K562 (cell line): ENCODE results near the gene UBASH3B. TPM values are rescaled to one million over a fixed set of nuclear protein-coding genes. Genes with fewer than 3 reads are reported as not detected.

Experiments used
- ATAC-seq: fragments of 200-7000 bp; cut with Tn5 transposase; 3 replicates; pipeline ENCODE4 v1.9.1; 2020; ENCODE audit warnings: moderate library complexity
- BruUV-seq: library from RNA; stranded (reverse); fragments of 400-500 nt; replicated peaks from 2 replicates; lab custom pipeline; 2021; lab: Mats Ljungman, UMichigan
- CTCF ChIA-PET: fragments of 300-600 bp; formaldehyde crosslinking; extraction: SDS; loops from one replicate; lab custom pipeline; 2021; ENCODE audit warnings: low intra/inter-chr PET ratio; lab: Yijun Ruan, JAX
- POLR2A ChIA-PET: fragments of 300-600, 350-650 bp; sonication (Branson Sonifier 250); formaldehyde crosslinking; extraction: SDS; loops from one replicate; lab custom pipeline; 2021; ENCODE audit warnings: antibody characterized with exemption, inconsistent platforms; lab: Yijun Ruan, JAX
- DNase-seq, 4 experiments: peaks; one replicate each; pipeline versions ENCODE4 v3.0.0 to v3.0.0-alpha.2; 2011 to 2018; ENCODE audit warnings: low spot score in 3 of 4, mixed read lengths in 3 of 4; ENCODE audit errors: extremely low read depth in 1 of 4
- FAIRE-seq: peaks from 2 replicates; lab custom pipeline; 2011; peaks lifted over from hg19 to GRCh38; lab: Jason Lieb, UNC
- H2AFZ ChIP-seq: 2 replicates; pipeline ENCODE4 v1.6.0; 2011; ENCODE audit warnings: low read depth, low read length, control low read depth, inconsistent platforms
- H3K27ac ChIP-seq: fragments of 200-600 bp; 3 replicates; pipeline ENCODE4 v1.8.0; 2011; ENCODE audit warnings: low read depth, mild to moderate bottlenecking, control low read depth, inconsistent platforms, low read length, moderate library complexity, mixed read lengths; ENCODE audit errors: extremely low read depth
- H3K27me3 ChIP-seq, 2 experiments: fragments of 300-600 bp in 1 of 2; 2 replicates in 1 of 2; 3 replicates in 1 of 2; pipeline versions ENCODE4 v1.6.0 to v1.8.0; 2011; ENCODE audit warnings: inconsistent platforms in 2 of 2, low read length in 2 of 2, mild to moderate bottlenecking in 1 of 2, mixed read lengths in 1 of 2, moderate library complexity in 1 of 2; ENCODE audit not compliant: control insufficient read depth in 2 of 2, insufficient read depth in 2 of 2
- H3K36me3 ChIP-seq: fragments of 300-600 bp; 3 replicates; pipeline ENCODE4 v1.8.0; 2011; ENCODE audit warnings: mild to moderate bottlenecking, low read length, inconsistent platforms; ENCODE audit not compliant: control insufficient read depth, insufficient read depth
- H3K4me1 ChIP-seq, 2 experiments: fragments of 200-600 bp in 1 of 2; replicated peaks in 1 of 2; 2 replicates in 1 of 2; 3 replicates in 1 of 2; pipeline versions ENCODE4 v1.5.1 to v1.8.0; 2011; ENCODE audit warnings: inconsistent platforms in 2 of 2, low read length in 2 of 2, mild to moderate bottlenecking in 1 of 2, mixed read lengths in 1 of 2, moderate library complexity in 1 of 2; ENCODE audit not compliant: control insufficient read depth in 2 of 2, insufficient read depth in 2 of 2
- H3K4me2 ChIP-seq: 2 replicates; pipeline ENCODE4 v1.6.1; 2011; ENCODE audit warnings: low read length, control low read depth, inconsistent platforms, mixed read lengths; ENCODE audit not compliant: insufficient read depth
- H3K4me3 ChIP-seq: fragments of 200-600 bp; sonication (generic), shearing (Covaris generic); 2 replicates; pipeline ENCODE4 v1.5.1; 2016; ENCODE audit warnings: control low read depth, inconsistent platforms
- H3K79me2 ChIP-seq: fragments of 200-600 bp; 3 replicates; pipeline ENCODE4 v1.8.0; 2011; ENCODE audit warnings: low read length, inconsistent platforms; ENCODE audit not compliant: control insufficient read depth, insufficient read depth
- H3K9ac ChIP-seq, 2 experiments: 2 replicates each; pipeline versions ENCODE4 v1.6.0 to v1.6.1; 2011; ENCODE audit warnings: low read depth in 2 of 2, low read length in 2 of 2, control low read depth in 1 of 2, inconsistent platforms in 1 of 2, mild to moderate bottlenecking in 1 of 2, mixed read lengths in 1 of 2; ENCODE audit not compliant: insufficient read depth in 1 of 2
- H3K9me1 ChIP-seq: one replicate; pipeline ENCODE4 v1.6.0; 2011; ENCODE audit warnings: inconsistent platforms, mild to moderate bottlenecking, low read length, moderate library complexity; ENCODE audit not compliant: control insufficient read depth, insufficient read depth
- H3K9me3 ChIP-seq: replicated peaks from 2 replicates; pipeline ENCODE4 v1.5.1; 2011; ENCODE audit warnings: low read depth, low read length, inconsistent platforms; ENCODE audit not compliant: control insufficient read depth, insufficient read depth
- H4K20me1 ChIP-seq: replicated peaks from 2 replicates; pipeline ENCODE4 v1.6.1; 2011; ENCODE audit warnings: low read length, inconsistent platforms, mixed read lengths; ENCODE audit not compliant: control insufficient read depth, insufficient read depth
- BCOR ChIP-seq: fragments of 450-650 bp; IDR thresholded peaks from 2 replicates; pipeline ENCODE4 v1.6.1; 2016
- FOXA3 ChIP-seq, 2 experiments: fragments of 450-650 bp in 1 of 2; sonication (generic) in 1 of 2; formaldehyde crosslinking; IDR thresholded peaks in 1 of 2; conservative IDR thresholded peaks in 1 of 2; 2 replicates each; pipeline versions ENCODE4 v1.4.0 to v1.8.0; 2020 to 2022; ENCODE audit warnings: mild to moderate bottlenecking in 2 of 2, missing genetic modification reagents in 1 of 2
- HNRNPL ChIP-seq: fragments of 200-400 bp; formaldehyde crosslinking; IDR thresholded peaks from 2 replicates; pipeline ENCODE4 v1.6.1; 2017; ENCODE audit warnings: low read depth, mild to moderate bottlenecking, low read length
- HNRNPUL1 ChIP-seq: fragments of 200-400 bp; formaldehyde crosslinking; IDR thresholded peaks from 2 replicates; pipeline ENCODE4 v1.6.1; 2017; ENCODE audit warnings: low read length
- MAFG ChIP-seq: fragments of 450-650 bp; conservative IDR thresholded peaks from 2 replicates; pipeline ENCODE4 v1.6.1; 2016; ENCODE audit warnings: missing genetic modification characterization, missing compliant biosample characterization
- MTA1 ChIP-seq: fragments of 450-650 bp; IDR thresholded peaks from 2 replicates; pipeline ENCODE4 v1.6.1; 2017; ENCODE audit warnings: borderline replicate concordance
- NFRKB ChIP-seq: fragments of 450-650 bp; IDR thresholded peaks from 2 replicates; pipeline ENCODE4 v1.6.1; 2016; ENCODE audit warnings: low read depth
- PHF21A ChIP-seq: fragments of 450-650 bp; IDR thresholded peaks from 2 replicates; pipeline ENCODE4 v1.6.1; 2017; ENCODE audit warnings: low read depth, borderline replicate concordance
- POLR2A ChIP-seq: fragments of 450-650 bp; conservative IDR thresholded peaks from 2 replicates; pipeline ENCODE4 v1.6.1; 2016
- PPARD ChIP-seq: fragments of 250-450 bp; sonication (Bioruptor Pico); IDR thresholded peaks from 2 replicates; pipeline ENCODE4 v1.8.0; 2022; ENCODE audit warnings: inconsistent platforms, mild to moderate bottlenecking, moderate library complexity
- RAD21 ChIP-seq, 2 experiments: fragments of 250-450 bp in 1 of 2; fragments of 450-650 bp in 1 of 2; sonication (Bioruptor Pico) in 1 of 2; formaldehyde crosslinking in 1 of 2; IDR thresholded peaks in 1 of 2; conservative IDR thresholded peaks in 1 of 2; 2 replicates each; pipeline versions ENCODE4 v1.4.0 to v1.8.0; 2020 to 2022; ENCODE audit warnings: mild to moderate bottlenecking in 2 of 2, moderate library complexity in 1 of 2
- SRSF3 ChIP-seq: fragments of 200-400 bp; formaldehyde crosslinking; IDR thresholded peaks from 2 replicates; pipeline ENCODE4 v1.6.1; 2016; ENCODE audit warnings: mild to moderate bottlenecking, low read length, moderate library complexity; ENCODE audit not compliant: insufficient read depth
- TCF7L2 ChIP-seq: fragments of 150-350 bp; IDR thresholded peaks from 2 replicates; pipeline ENCODE4 v1.6.1; 2016; ENCODE audit warnings: low read depth, mild to moderate bottlenecking, low read length, moderate library complexity
- ZNF780A ChIP-seq: fragments of 250-450 bp; sonication (Bioruptor Pico); IDR thresholded peaks from 2 replicates; pipeline ENCODE4 v1.5.0; 2021; ENCODE audit warnings: mild to moderate bottlenecking
- WGBS: fragments of 100-300 bp; shearing (Covaris generic); methylation state at CpG from one replicate; pipeline ENCODE4 v1.1.6; 2016; ENCODE audit warnings: low coverage, mixed read lengths; ENCODE audit not compliant: insufficient coverage; ENCODE audit errors: missing lambda C conversion rate; 5-methylcytosine and 5-hydroxymethylcytosine counted together
- in situ Hi-C: fragments of 300-500 bp; cut with MboI; formaldehyde crosslinking; loops from 4 replicates; pipeline ENCODE4 v1.15.0; 2018; ENCODE audit warnings: inconsistent platforms, mixed read lengths
- intact Hi-C: fragments of 100-400 bp; cut with micrococcal nuclease; formaldehyde crosslinking; loops from 2 replicates; pipeline ENCODE4 v1.14.2; 2022
- polyA plus RNA-seq, 8 experiments: library from polyadenylated mRNA; depleted of rRNA in 4 of 8; stranded (reverse) in 5 of 8; unstranded in 3 of 8; fragments of >200 nt; fragmentation: Nextera tagmentation in 2 of 8; fragmentation: Illumina TruSeq in 1 of 8; extraction: Ambion mirVana in 2 of 8; extraction: Trizol in 1 of 8; gene quantifications; 2 replicates each; pipeline versions ENCODE4 v1.2.1 to v1.2.3, GENCODE V29; 2011 to 2014; ENCODE audit warnings: inconsistent platforms in 1 of 8, missing spikeins in 1 of 8
- total RNA-seq, 7 experiments: library from RNA; depleted of rRNA in 6 of 7; stranded (reverse); fragments of >200 nt in 6 of 7; fragmentation: Illumina TruSeq in 2 of 7; extraction: Trizol in 2 of 7; gene quantifications; 2 replicates each; pipeline versions ENCODE4 v1.2.1 to v1.2.3, GENCODE V29; 2011 to 2021; ENCODE audit warnings: low replicate concordance in 1 of 7
- TF ChIP-seq, protein P1 (sequence below): fragments of 450-650 bp; conservative IDR thresholded peaks from 2 replicates; pipeline ENCODE4 v1.6.1; 2016; ENCODE audit warnings: missing genetic modification characterization, low read depth, mild to moderate bottlenecking, missing compliant biosample characterization, moderate library complexity
- TF ChIP-seq, protein P2 (sequence below): fragments of 250-450 bp; sonication (Bioruptor Pico); IDR thresholded peaks from 2 replicates; pipeline ENCODE4 v1.8.0; 2022; ENCODE audit warnings: moderate library complexity, mild to moderate bottlenecking, inconsistent platforms
- TF ChIP-seq, protein P3 (sequence below): fragments of 250-450 bp; sonication (Bioruptor Pico); IDR thresholded peaks from 2 replicates; pipeline ENCODE4 v1.5.0; 2020; ENCODE audit warnings: mild to moderate bottlenecking
- TF ChIP-seq, protein P4 (sequence below): sonication (generic); formaldehyde crosslinking; IDR thresholded peaks from 2 replicates; pipeline ENCODE4 v1.8.1; 2023; ENCODE audit warnings: mild to moderate bottlenecking, missing genetic modification reagents, moderate library complexity

UBASH3B gene
- total and polyA plus RNA-seq, 9 of the 15 experiments (the other 6 are each of a cell fraction or from before 2014, with no cell fraction given), result 0.01 to 0.31 (median 0.08) TPM; not detected in 2

DNA sequence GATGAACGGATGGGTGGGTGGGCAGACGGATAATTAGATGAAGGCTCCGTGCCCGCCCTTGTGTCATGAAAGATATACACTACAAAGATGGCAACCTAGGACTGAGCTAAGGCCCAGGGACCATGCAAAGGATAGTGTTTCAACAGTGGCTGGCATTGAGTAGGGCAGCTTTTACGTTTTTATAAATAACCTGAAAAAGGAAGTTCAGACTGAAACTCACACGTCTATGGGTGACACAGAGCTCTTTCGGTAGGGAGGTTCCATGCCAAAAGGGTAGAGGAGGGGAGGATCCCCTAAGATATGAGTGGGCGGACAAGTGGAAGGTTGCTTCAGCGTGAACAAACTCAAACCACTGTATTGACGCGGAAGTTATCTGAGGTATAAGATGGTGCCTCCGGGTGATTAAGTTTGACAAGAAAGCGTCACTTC is 90.5 kb downstream of the UBASH3B start:
- no peaks in the 10 kb centered on the region for H3K36me3 ChIP-seq
- in situ Hi-C loops, result no loop called here
- H3K27me3 ChIP-seq, result peaks cover 5 to 46% of the 10 kb centered on the region in 2 experiments
- no peak overlapping the region for H3K9ac ChIP-seq
- H3K9me3 ChIP-seq, result no peaks in the 10 kb centered on the region
- no TSS peak for BruUV-seq
- no peak for FAIRE-seq
- H3K4me2 ChIP-seq, result no peak overlapping the region
- H3K4me3 ChIP-seq, result no peak overlapping the region
- H3K79me2 ChIP-seq, result no peaks in the 10 kb centered on the region
- H4K20me1 ChIP-seq, result no peaks in the 10 kb centered on the region; the same call in 1 of the 2 replicates
- ATAC-seq, result no peak
- no peaks in the 10 kb centered on the region for H3K9me1 ChIP-seq
- no peak for TF ChIP-seq FOXA3 (CRISPR knock-in tag; conservative IDR thresholded peaks at IDR 0.05 in 1 of 2, IDR thresholded peaks at IDR 0.05 in 1 of 2)
- no peak for TF ChIP-seq POLR2A
- no peak for TF ChIP-seq ZNF780A (CRISPR knock-in tag)
- no peak for TF ChIP-seq BCOR
- no peak for TF ChIP-seq RAD21 (CRISPR knock-in tag; conservative IDR thresholded peaks at IDR 0.05 in 1 of 2, IDR thresholded peaks at IDR 0.05 in 1 of 2)
- no peak for TF ChIP-seq PPARD
- no peak for TF ChIP-seq TCF7L2
- TF ChIP-seq, protein P1, sequence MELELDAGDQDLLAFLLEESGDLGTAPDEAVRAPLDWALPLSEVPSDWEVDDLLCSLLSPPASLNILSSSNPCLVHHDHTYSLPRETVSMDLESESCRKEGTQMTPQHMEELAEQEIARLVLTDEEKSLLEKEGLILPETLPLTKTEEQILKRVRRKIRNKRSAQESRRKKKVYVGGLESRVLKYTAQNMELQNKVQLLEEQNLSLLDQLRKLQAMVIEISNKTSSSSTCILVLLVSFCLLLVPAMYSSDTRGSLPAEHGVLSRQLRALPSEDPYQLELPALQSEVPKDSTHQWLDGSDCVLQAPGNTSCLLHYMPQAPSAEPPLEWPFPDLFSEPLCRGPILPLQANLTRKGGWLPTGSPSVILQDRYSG (tag), result no peak
- TF ChIP-seq PHF21A, result no peak
- no peak for TF ChIP-seq MAFG (tag)
- no peak for TF ChIP-seq HNRNPUL1
- no peak for TF ChIP-seq MTA1
- TF ChIP-seq, protein P2, sequence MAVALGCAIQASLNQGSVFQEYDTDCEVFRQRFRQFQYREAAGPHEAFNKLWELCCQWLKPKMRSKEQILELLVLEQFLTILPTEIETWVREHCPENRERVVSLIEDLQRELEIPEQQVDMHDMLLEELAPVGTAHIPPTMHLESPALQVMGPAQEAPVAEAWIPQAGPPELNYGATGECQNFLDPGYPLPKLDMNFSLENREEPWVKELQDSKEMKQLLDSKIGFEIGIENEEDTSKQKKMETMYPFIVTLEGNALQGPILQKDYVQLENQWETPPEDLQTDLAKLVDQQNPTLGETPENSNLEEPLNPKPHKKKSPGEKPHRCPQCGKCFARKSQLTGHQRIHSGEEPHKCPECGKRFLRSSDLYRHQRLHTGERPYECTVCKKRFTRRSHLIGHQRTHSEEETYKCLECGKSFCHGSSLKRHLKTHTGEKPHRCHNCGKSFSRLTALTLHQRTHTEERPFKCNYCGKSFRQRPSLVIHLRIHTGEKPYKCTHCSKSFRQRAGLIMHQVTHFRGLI (CRISPR knock-in tag), result no peak
- no peak for TF ChIP-seq NFRKB
- TF ChIP-seq, protein P3, sequence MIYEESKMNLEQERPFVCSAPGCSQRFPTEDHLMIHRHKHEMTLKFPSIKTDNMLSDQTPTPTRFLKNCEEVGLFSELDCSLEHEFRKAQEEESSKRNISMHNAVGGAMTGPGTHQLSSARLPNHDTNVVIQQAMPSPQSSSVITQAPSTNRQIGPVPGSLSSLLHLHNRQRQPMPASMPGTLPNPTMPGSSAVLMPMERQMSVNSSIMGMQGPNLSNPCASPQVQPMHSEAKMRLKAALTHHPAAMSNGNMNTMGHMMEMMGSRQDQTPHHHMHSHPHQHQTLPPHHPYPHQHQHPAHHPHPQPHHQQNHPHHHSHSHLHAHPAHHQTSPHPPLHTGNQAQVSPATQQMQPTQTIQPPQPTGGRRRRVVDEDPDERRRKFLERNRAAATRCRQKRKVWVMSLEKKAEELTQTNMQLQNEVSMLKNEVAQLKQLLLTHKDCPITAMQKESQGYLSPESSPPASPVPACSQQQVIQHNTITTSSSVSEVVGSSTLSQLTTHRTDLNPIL, result no peak
- TF ChIP-seq, protein P4, sequence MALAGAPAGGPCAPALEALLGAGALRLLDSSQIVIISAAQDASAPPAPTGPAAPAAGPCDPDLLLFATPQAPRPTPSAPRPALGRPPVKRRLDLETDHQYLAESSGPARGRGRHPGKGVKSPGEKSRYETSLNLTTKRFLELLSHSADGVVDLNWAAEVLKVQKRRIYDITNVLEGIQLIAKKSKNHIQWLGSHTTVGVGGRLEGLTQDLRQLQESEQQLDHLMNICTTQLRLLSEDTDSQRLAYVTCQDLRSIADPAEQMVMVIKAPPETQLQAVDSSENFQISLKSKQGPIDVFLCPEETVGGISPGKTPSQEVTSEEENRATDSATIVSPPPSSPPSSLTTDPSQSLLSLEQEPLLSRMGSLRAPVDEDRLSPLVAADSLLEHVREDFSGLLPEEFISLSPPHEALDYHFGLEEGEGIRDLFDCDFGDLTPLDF, result no peak
- TF ChIP-seq SRSF3, result no peak
- no peak for TF ChIP-seq HNRNPL
- TF ChIP-seq, all 486 proteins: peak for 0
- 0% methylated on average over 13 of the region's 13 CpGs for WGBS
- Histone ChIP-seq H3K4me1 (no peaks in the 10 kb centered on the region), H3K27ac (no peak overlapping the region), H2AFZ (no peak overlapping the region)
- intact Hi-C loops, result no loop called here
- ChIA-PET POLR2A (interaction anchor here (0.6 kb wide), 1 partner anchor 49 kb away, joined by 3 read pairs; no protein-coding TSS in a partner anchor), CTCF (no interaction called here)
- DNase-seq, result no peak
